OCI-LY7 (cell line): ENCODE results near the gene SRC. TPM values are rescaled to one million over a fixed set of nuclear protein-coding genes. Genes with fewer than 3 reads are reported as not detected.

Experiments used
- BruUV-seq: library from RNA; stranded (reverse); fragments of 400-500 nt; replicated peaks from 2 replicates; lab custom pipeline; 2021; lab: Mats Ljungman, UMichigan
- CTCF ChIA-PET: fragments of 300-600 bp; sonication (Branson Sonifier 250); formaldehyde crosslinking; loops from one replicate; lab custom pipeline; 2022; ENCODE audit warnings: antibody characterized with exemption; ENCODE audit not compliant: unreplicated experiment; lab: Charles Lee
- POLR2A ChIA-PET: fragments of 300-600 bp; sonication (Branson Sonifier 250); formaldehyde crosslinking; loops from one replicate; lab custom pipeline; 2022; ENCODE audit warnings: antibody characterized with exemption; lab: Charles Lee
- DNase-seq: peaks from one replicate; pipeline ENCODE4 v3.0.0-alpha.2; 2015; ENCODE audit warnings: low spot score
- H2AFZ ChIP-seq: fragments of 200-600 bp; sonication (generic), shearing (Covaris generic); 2 replicates; pipeline ENCODE4 v1.6.1; 2014; ENCODE audit warnings: mild to moderate bottlenecking, antibody characterized with exemption, low read length, moderate library complexity
- H3K27ac ChIP-seq: fragments of 200-600 bp; sonication (generic); 2 replicates; pipeline ENCODE4 v1.5.1; 2014; ENCODE audit warnings: mixed run types, low read depth, mild to moderate bottlenecking, moderate library complexity, low read length, inconsistent platforms; ENCODE audit not compliant: poor library complexity, severe bottlenecking
- H3K36me3 ChIP-seq: fragments of 200-600 bp; sonication (generic); 2 replicates; pipeline ENCODE4 v1.6.1; 2014; ENCODE audit warnings: mild to moderate bottlenecking, antibody characterized with exemption, low read length, moderate library complexity, mixed read lengths; ENCODE audit not compliant: insufficient read depth
- H3K4me1 ChIP-seq: fragments of 200-600 bp; sonication (generic); 2 replicates; pipeline ENCODE4 v1.5.1; 2014; ENCODE audit warnings: mild to moderate bottlenecking, low read length; ENCODE audit not compliant: insufficient read depth, poor library complexity, severe bottlenecking
- H3K4me2 ChIP-seq: fragments of 200-600 bp; sonication (generic); 2 replicates; pipeline ENCODE4 v1.6.1; 2014; ENCODE audit warnings: mild to moderate bottlenecking, low read length
- H3K4me3 ChIP-seq: fragments of 200-600 bp; sonication (generic); 2 replicates; pipeline ENCODE4 v1.5.1; 2014; ENCODE audit warnings: mild to moderate bottlenecking, low read depth, low read length; ENCODE audit not compliant: poor library complexity, severe bottlenecking
- H3K79me2 ChIP-seq: fragments of 200-600 bp; sonication (generic); 2 replicates; pipeline ENCODE4 v1.6.1; 2016; ENCODE audit warnings: low read depth, mild to moderate bottlenecking, low read length, moderate library complexity, mixed read lengths; ENCODE audit not compliant: insufficient read depth
- H3K9me2 ChIP-seq: fragments of 200-600 bp; sonication (generic); 2 replicates; pipeline ENCODE4 v1.6.1; 2016; ENCODE audit warnings: mild to moderate bottlenecking, low read length, mixed read lengths; ENCODE audit not compliant: insufficient read depth
- H3K9me3 ChIP-seq: fragments of 200-600 bp; sonication (generic); 2 replicates; pipeline ENCODE4 v1.6.1; 2014; ENCODE audit warnings: mild to moderate bottlenecking, mixed run types, low read length, mixed read lengths
- H4K20me1 ChIP-seq: fragments of 200-600 bp; sonication (generic); 2 replicates; pipeline ENCODE4 v1.6.1; 2014; ENCODE audit warnings: mild to moderate bottlenecking, antibody characterized with exemption, low read length, moderate library complexity, mixed read lengths; ENCODE audit not compliant: insufficient read depth
- CTCF ChIP-seq: fragments of 200-600 bp; sonication (generic); conservative IDR thresholded peaks from 2 replicates; pipeline ENCODE4 v1.5.1; 2014; ENCODE audit warnings: mild to moderate bottlenecking, antibody characterized with exemption, low read length, moderate library complexity, mixed read lengths
- EZH2phosphoT487 ChIP-seq: fragments of 200-600 bp; sonication (generic); IDR thresholded peaks from 2 replicates; pipeline ENCODE4 v1.6.1; 2018; ENCODE audit warnings: low read depth, borderline replicate concordance, mild to moderate bottlenecking, mixed run types, antibody characterized with exemption, low read length, moderate library complexity, mixed read lengths
- intact Hi-C: fragments of 100-400 bp; cut with micrococcal nuclease; formaldehyde crosslinking; loops from one replicate; pipeline ENCODE4 v1.10.0; 2022; ENCODE audit not compliant: unreplicated experiment
- total RNA-seq, 2 experiments: library from RNA; depleted of rRNA in 1 of 2; stranded (reverse); fragments of >200 nt in 1 of 2; shearing (Covaris generic) in 1 of 2; gene quantifications; 2 replicates each; pipeline ENCODE4 v1.2.3, GENCODE V29; 2014 to 2022

SRC gene
- total RNA-seq, 2 experiments from 2014 or later: 0.72 to 3.7 TPM

GRCh38 chr20:37407019-37407566, 61.2 kb downstream of the SRC start:
- no peak overlapping the region for H3K27ac ChIP-seq
- H4K20me1 ChIP-seq: no peaks in the 10 kb centered on the region
- H3K4me1 ChIP-seq: peaks cover 20% of the 10 kb centered on the region
- no peaks in the 10 kb centered on the region for H3K36me3 ChIP-seq
- no peaks in the 10 kb centered on the region for H3K9me2 ChIP-seq
- TF ChIP-seq CTCF (no peak), EZH2phosphoT487 (no peak)
- BruUV-seq: no TSS peak
- peak overlapping the region; percentile 59 for H3K4me2 ChIP-seq
- intact Hi-C loops: no loop called here
- CTCF ChIA-PET: no interaction called here
- H2AFZ ChIP-seq: peak overlapping the region; percentile 70; the same call in 1 of the 2 replicates
- H3K9me3 ChIP-seq: no peaks in the 10 kb centered on the region
- POLR2A ChIA-PET: interaction anchor here (0.6 kb wide), 1 partner anchor 80 kb away, joined by 4 read pairs; no protein-coding TSS in a partner anchor
- H3K4me3 ChIP-seq: peak overlapping the region; percentile 22
- no peak for DNase-seq
- no peaks in the 10 kb centered on the region for H3K79me2 ChIP-seq

- Histone ChIP-seq H4K20me1 (no peaks in the 10 kb centered on the region), H3K79me2 (no peaks in the 10 kb centered on the region), H2AFZ (no peak overlapping the region), H3K36me3 (no peaks in the 10 kb centered on the region), H3K9me2 (no peaks in the 10 kb centered on the region), H3K27ac (no peak overlapping the region), H3K4me3 (no peak overlapping the region), H3K4me2 (no peak overlapping the region), H3K9me3 (no peaks in the 10 kb centered on the region), H3K4me1 (peaks cover 24% of the 10 kb centered on the region)
- CTCF ChIA-PET: no interaction called here
- intact Hi-C loops: no loop called here
- TF ChIP-seq EZH2phosphoT487: no peak
- TF ChIP-seq CTCF: no peak
- DNase-seq: no peak
- BruUV-seq: no TSS peak
- POLR2A ChIA-PET: interaction anchor here (0.6 kb wide), 1 partner anchor 80 kb away, joined by 4 read pairs; no protein-coding TSS in a partner anchor
Observed at GRCh38 chr20:37407573-37408002, 61.6 kb downstream of the SRC start.
